ENCODE results near the gene UBALD2.
"Not testable (repeated sequence)": the region's sequence is repeated elsewhere in the genome, so short reads cannot be mapped to it uniquely, and the experiment has no call there.

The UBALD2 gene

GRCh38 chr17:76278268-76278908 is 13.2 kb downstream of the UBALD2 start:
- no peak for DNase-seq

- peak; percentile 90 to 92 for DNase-seq
These were observed 14.0 kb downstream of the UBALD2 start for GRCh38 chr17:76278952-76279741.

- no peak for DNase-seq
These were observed 14.7 kb downstream of the UBALD2 start for GRCh38 chr17:76279742-76280287.

- no peak for DNase-seq
These were observed 15.5 kb downstream of the UBALD2 start for GRCh38 chr17:76280650-76281049.

GRCh38 chr17:76281573-76282371 is 16.6 kb downstream of the UBALD2 start:
- no peak for DNase-seq

GRCh38 chr17:76292567-76292966 is 27.4 kb downstream of the UBALD2 start:
- no peak for DNase-seq

- no peak for DNase-seq
These were observed 28.0 kb downstream of the UBALD2 start for GRCh38 chr17:76293106-76293505.

- no peak for DNase-seq
These were observed 31.0 kb downstream of the UBALD2 start for GRCh38 chr17:76296186-76296585.

- no peak for DNase-seq
These were observed 31.7 kb downstream of the UBALD2 start for GRCh38 chr17:76296889-76297288.

GRCh38 chr17:76297436-76297835 is 32.3 kb downstream of the UBALD2 start:
- no peak for DNase-seq

- DNase-seq: no peak
These were observed 39.3 kb downstream of the UBALD2 start for GRCh38 chr17:76304226-76305134.

- DNase-seq: not testable (repeated sequence)
These were observed 39.9 kb downstream of the UBALD2 start for GRCh38 chr17:76305135-76305454.

- DNase-seq: no peak
These were observed 42.3 kb downstream of the UBALD2 start for GRCh38 chr17:76307299-76307965.

GRCh38 chr17:76307966-76308338 is 42.8 kb downstream of the UBALD2 start, which contains the start of gene QRICH2:
TSS of gene QRICH2 (minus strand) at chr17:76308276. CDS start at chr17:76307998, 278 bp downstream.
- DNase-seq: no peak

GRCh38 chr17:76309461-76309860 is 44.3 kb downstream of the UBALD2 start:
- DNase-seq: no peak

GRCh38 chr17:76312735-76313134 is 47.6 kb downstream of the UBALD2 start:
- no peak for DNase-seq

- no peak for DNase-seq
These were observed 49.5 kb downstream of the UBALD2 start for GRCh38 chr17:76314392-76315227.

GRCh38 chr17:76317535-76317934 is 52.4 kb downstream of the UBALD2 start:
- no peak for DNase-seq

GRCh38 chr17:76318586-76318985 is 53.4 kb downstream of the UBALD2 start:
- no peak for DNase-seq

Measured in activated CD4-positive, alpha-beta T cell treated with anti-CD3 and anti-CD28 coated beads, Interleukin-2, amount 50 U/mL, for 48 hours (primary cell).